GM18508 (cell line): ENCODE results near the gene RGSL1.
"Not testable (repeated sequence)": the region's sequence is repeated elsewhere in the genome, so short reads cannot be mapped to it uniquely, and the experiment has no call there.

Experiments used
- ATAC-seq: cut with Tn5 transposase; IDR thresholded peaks from one replicate; pipeline ENCODE4 v1.9.1; 2021; ENCODE audit warnings: moderate number of reproducible peaks; ENCODE audit not compliant: insufficient read depth, unreplicated experiment

RGSL1 gene

DNA sequence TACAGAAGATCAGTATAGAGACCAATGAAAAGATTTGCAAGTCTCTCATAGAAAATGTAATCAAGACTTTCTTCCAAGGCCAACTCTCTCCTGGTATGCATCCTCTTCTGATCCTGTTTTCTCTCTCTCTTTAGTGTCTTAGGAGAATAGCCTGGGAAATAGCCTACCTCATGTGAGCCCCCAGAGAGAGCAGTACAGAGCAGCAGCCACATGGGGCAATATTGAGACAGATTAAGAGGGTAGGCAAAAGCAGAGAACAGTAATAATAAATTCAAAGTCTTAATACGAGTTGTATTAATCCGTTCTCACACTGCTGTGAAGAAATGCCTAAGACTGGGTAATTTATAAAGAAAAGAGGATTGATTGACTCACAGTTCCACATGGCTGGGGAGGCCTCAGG, 77.7 kb downstream of the RGSL1 start:
- no peak for ATAC-seq

DNA sequence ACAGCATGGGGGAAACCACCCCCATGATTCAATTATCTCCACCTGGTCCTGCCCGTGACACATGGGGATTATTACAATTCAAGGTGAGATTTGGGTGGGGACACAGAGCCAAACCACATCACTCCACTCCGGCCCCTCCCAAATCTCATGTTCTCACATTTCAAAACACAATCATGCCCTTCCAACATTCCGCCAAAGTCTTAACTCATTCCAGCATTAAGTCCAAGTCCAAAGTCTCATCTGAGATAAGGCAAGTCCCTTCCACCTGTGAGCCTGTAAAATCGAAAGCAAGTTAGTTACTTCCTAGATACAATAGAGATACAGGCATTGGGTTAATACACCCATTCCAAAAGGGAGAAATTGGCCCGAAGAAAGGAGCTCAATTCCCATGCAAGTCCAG, 78.3 kb downstream of the RGSL1 start:
- not testable (repeated sequence) for ATAC-seq

DNA sequence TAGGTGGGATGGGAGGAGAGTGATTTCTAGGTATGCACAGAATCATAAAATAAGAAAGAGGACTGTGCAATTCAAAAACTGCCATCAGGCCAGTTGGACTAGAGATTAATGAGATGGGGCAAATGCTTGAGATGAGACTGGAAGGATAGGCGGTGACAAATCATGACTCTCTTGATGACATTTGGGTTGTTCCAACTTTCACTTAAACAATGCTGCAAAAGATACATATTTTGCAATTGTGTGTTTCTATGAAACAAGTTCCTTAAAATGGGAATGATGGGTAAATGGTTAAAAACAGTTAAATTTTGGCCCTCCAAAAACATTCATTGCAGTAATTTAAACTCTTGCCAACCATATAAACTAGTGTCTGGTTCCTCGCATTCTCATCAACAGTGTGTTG, 84.0 kb downstream of the RGSL1 start:
- no peak for ATAC-seq

DNA sequence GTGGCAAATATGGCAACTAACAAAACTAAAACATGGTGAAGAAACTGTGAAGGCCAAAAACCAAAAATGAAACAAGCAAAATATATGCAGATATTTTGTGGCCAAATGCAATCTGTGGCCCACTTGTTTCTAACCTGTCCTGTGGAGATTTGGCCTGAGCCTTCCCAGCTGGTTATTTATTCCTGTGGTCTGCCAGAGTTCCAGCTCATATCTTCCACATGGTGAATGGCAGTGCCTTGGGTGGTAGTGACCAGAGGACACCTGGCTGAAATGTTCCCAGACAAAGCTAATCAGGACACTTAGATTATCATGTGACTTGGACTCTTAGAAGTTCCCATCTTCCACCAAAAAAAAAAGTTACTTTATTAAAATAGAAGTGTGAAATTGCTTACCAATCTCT, 99.4 kb downstream of the RGSL1 start:
- no peak for ATAC-seq

DNA sequence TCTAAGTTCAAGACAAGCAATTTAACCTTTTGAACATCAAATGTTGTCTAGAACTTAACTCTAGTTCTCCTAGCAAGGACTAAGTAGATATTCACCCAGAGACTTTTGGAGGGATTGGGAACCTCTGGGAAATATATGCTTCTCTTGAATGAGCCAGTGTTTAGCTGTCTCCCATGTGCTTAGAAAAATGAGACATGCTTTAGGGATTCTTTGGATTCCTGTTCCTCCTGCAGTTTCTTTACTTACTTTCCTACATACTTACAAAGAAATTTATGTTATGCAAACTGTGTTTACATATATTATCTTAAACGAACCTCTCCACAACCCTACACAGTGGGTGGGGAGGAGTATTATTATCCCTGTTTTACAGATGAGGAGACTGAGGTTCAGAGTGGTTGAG, 99.9 kb downstream of the RGSL1 start:
- ATAC-seq: no peak

DNA sequence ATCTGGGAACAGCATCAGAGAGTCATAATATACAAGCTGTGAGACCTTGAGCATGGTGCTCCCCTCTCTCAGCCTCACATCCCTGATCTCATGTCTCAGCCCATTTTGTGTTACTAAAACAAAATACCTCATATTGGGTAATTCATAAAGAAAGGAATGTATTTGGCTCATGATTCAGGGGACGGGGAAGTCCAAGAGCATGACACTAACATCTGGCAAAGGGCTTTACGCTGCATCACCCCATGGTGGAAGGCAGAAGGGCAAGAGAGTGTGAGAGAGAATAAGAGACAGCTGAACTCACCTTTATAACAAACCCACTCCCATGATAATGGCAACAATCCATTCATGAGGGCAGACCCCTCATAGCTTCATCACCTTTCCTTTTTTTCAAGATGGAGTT, 102.6 kb downstream of the RGSL1 start:
- no peak for ATAC-seq

DNA sequence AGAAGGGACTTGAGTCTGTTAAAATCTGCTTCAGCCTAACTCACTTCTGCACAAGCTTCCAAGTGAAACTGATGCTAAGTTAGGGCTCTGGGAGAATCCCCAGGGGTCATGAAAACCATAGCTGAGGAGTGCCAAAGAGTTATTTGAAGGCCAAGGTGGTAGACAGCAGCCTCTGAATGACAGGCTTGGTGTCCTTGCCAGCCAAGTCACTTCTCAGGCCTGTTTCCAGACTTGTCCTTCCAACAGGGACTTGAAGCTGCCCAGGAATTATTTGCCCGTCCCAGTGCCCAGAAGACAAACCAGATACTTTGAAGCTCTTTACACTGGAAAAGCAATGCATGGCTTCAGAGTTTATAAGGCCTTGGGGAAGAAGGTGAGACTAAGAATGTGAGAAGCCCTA, 105.5 kb downstream of the RGSL1 start:
- ATAC-seq: no peak

DNA sequence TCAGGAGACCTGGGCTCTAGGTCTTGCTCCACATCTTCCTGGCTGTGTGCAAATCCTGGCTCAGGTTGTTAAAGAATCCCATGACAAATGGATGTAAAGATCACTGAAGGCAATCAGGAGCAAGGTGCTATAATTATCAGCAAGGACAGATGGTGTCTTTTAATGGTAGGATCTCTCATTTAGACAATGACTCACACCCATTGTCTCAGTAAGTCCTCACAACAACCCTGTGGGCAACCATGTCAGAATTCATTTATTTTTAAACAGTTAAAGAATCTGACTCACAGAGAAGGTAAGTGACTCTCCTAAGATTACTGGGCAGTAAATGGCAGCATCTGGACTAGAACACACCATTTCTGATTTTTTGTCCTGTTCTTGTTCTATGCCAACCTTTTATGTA, 106.3 kb downstream of the RGSL1 start:
- ATAC-seq: no peak

DNA sequence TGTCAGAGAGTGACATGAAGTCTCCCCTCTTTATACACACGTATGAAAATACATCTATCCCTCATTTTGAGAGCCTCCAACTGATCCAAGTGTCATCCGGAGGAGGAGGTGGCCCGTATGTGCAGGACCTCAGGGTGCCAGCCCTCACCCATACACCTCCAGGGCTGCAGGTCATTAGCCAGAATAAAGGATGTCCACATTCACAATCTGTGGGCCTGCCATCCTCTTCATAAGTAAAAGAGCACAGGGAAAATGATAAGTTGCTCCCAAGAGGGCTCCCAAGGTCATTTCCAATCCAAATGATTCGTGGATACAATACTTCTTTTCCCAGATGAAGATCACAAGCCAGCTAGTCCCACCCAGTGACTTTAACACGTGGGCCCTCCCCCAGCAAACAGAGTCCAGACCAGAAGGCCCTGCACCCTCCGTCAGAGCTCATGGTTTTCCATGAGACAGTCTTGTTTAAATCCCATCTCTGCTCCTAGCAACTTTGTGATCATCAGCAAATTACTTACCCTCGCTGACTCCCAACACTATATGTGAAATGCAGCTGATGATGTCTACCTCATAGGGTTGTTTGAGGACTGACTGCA, 110.5 kb downstream of the RGSL1 start:
- ATAC-seq: no peak

DNA sequence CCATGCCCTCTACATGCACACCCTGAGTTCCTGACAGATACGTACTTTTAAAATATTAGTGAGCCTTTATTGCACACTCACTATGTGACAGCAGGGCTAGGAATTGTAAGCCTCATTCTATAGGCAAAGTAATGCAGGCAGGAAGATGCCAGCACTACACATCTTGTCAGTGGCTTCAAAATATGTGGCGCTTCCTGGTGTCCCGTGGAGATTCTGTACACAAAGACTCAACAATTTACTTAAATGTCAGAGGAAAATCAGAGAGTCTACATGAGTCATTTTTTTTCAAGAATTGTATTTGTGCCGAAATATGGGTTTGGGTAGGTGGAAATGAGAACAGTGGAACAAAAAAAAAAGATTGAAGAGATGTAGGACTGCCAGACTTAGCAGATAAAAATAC, 111.5 kb downstream of the RGSL1 start:
- no peak for ATAC-seq

DNA sequence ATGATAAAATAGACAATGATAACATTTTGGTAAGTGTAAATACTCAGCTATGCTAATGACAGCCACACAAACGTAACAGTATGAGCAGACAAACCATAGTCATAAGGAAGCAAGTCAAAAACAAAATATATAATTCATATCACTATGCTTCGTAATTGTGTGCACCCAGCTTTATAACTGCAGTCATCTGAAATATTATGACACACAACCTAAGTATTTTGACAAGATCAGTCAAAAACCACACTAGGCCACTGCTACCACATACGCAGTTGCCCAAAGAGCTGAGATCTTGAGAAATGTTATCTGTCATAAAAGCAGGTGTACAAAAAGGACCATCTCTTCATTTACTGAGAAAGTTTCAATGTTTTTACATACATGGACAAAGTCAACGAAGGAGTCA, 113.1 kb downstream of the RGSL1 start:
- no peak for ATAC-seq

DNA sequence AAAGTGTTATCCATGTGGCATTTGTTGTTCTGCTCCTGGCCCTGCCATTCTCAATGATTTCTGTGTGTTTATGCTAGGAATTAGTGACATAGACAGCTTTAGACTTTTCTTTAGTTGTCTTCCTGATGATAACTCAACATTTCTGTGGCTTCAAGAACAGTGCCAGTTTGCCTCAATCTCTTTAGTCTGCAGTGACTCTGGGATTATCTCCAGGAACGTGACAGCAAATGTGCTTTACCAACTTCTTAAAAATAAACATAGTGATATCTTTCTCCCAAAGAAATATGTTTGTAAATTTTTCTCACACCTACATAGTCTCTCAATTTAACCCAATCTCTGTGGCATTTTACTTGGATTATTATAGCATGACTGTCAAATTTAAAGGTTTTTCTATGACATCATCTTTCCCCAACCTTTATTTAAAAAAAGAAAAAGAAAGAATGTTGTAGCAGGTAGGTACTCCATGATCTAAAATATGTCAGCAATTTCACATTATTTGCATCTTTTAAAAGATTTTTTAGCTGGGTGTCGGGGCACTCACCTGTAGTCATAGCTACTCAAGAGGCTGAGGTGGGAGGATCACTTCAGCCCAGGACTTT, 114.6 kb downstream of the RGSL1 start:
- ATAC-seq: no peak

DNA sequence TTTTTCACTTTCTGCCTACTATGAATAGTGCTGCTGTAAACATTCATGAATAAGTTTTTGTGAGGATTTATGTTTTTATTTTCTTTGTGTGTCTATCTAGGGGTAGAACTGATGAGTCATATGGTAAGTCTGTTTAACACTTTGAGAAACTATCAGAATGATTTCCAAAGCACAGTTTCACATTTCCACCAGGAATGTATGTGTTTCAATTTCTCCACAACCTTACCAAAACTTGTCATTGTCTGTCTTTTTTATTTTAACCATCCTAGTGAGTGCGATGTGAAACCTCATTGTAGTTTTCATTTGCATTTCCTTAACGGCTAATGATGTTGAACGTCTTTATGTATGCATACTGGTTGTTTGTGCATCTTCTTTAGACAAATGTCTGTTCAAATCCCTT, 115.6 kb downstream of the RGSL1 start:
- no peak for ATAC-seq

DNA sequence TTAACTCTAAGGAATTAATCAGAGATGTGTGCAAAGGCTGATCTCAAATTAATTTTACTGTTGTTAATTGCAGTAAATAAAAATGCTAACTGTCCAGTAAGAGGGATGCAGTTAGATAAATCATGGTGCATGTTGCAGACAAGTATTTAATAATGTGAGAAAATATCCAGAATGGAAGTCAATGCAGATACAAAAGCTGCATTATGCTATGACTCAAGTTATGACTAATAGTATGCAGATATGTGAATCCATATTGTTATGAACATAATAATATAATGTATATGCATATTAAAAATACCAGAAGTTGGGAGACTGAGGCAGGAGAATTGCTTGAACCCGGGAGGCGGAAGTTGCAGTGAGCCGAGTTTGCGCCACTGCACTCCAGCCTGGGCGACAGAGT, 117.7 kb downstream of the RGSL1 start:
- no peak for ATAC-seq

DNA sequence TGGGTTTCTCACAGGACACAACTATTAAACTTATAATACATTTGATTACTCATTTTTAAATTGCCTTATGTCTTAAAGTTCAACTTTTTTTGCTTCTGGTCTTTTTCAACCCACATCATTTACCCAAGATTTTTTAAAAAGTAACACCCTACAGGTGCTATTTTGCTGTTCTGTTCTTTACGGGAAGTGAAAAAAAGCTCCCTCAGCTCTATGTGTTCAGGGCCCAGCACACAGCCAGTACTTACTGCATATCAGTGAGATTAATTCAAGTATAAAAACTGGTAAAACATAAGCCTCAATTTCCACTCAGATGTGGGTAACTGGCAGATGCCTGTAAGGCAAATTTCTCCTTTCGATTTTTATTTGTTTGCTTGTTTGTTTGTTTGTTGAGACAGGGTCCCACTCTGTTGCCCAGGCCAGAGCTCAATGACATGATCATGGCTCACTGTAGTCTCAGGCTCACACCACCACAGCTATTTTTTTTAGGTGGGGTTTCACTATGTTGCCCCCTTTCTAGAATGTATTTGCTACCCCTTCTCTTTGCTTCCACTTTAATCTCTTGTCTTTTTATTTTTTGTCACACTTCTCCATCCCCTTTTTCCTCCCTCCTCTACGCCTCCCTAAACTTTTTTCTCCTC, 118.8 kb downstream of the RGSL1 start:
- no peak for ATAC-seq

DNA sequence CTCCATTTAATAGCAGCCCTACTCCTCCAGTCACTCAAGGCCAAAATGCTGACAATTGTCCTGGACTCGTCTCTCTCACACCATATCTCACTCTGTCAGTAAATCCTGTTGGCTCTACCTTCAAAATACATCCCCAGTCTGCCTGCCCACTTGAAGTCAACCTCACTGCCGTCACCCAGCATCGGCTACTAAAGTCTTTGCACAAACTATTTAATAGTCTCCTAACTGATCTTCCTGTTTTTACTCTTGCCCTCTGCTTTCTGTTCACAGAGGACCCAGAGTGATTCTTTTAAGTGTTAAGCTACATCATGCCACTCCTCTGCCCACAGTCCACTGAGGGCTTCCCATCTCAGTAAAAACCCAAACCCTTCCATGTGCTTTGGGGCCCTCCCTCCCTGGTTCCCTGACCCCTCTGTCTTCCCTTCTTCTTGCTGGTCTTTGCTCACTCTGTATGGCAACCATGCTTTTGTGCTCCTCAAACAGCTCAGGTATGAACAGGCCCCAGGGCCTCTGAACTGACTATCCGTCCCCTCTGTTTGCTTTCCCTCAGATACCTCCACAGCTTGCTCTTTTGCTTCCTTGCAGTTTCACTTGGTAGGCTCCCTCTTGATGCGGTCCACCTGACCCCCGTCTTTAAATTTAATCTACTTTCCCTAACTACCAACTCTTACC, 120.1 kb downstream of the RGSL1 start:
- no peak for ATAC-seq

DNA sequence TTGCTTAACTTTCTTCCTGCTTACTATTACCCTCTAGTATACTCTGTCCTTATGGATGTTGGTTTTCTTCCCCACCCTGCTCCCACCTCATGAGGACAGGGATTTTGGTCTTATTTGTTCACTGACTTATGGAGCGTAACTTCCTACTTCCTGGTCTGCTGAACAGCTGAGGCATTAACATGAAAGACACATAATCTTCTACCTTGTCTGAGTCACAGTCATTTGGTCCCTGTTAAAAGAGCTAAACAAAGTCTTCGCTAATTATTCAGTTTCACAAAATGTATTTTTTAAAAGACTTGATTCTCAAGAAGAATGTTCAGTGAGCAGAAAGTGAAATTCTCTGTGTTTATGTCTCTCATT, 120.6 kb downstream of the RGSL1 start:
- no peak for ATAC-seq

DNA sequence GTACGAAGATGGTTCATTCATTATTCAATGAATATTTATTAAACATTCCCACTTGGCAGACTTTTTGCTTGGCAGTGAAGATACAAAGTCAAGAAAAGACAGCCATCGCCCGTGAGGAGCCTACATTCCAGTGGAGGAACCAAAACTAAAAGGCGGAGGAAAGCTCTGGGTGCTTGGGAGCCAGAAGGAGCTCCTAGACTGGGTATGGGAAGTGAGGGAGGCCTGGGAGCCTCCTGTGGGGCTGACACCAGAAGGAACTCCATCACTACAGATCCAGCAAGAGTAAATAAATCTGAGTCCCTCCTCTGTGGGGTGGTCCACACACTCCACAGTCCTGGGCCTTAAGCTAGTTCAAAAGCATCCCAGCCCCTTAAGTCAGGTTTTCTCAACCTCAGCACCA, 124.2 kb downstream of the RGSL1 start:
- ATAC-seq: no peak

DNA sequence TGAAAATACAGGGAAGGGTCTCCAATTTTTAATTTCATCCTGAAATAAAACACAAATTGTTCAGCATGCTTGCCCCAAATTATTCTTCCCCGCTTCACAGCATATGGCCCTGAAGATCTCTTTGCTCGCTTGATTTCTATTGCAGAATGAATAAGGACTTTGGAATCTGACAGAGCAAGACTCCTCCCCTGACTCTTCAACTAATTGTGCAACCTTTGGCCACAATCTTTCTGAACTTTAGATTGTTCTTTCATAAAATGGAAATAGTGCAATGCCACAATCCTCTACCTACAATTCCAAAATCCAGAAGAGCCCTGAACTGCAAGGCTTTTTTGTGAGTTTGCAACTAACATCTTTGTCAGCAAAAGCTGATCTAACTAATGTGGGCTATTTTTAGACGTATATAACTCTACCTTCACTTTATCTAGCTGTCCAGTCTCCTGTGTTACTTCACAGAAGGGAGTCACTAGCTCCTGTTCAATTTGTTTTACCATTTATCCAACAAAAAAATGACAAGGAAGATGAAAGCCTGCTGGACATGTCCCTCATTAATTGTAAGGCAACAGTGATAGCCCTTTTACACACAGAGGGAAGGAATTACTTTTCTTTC, 125.7 kb downstream of the RGSL1 start:
- ATAC-seq: no peak

DNA sequence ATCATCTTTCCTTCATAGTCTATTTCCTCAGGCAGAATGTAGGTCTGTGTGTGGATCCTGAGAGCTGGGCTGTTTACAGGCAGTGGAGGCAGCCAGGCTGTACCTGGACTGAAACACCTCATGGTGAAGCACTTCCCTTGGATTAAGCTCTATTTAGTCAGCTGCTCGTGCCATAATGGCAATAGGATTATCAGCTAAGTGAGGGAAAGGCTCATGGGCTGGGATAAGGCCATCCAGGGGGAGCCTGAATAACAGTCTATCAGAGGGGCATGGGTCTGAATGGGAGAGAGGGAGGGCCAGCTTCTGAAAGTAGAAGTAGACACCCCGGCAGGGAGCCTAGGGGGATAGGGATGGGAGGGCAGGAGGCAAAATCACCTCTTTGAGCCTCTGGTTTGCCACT, 130.8 kb downstream of the RGSL1 start:
- no peak for ATAC-seq

DNA sequence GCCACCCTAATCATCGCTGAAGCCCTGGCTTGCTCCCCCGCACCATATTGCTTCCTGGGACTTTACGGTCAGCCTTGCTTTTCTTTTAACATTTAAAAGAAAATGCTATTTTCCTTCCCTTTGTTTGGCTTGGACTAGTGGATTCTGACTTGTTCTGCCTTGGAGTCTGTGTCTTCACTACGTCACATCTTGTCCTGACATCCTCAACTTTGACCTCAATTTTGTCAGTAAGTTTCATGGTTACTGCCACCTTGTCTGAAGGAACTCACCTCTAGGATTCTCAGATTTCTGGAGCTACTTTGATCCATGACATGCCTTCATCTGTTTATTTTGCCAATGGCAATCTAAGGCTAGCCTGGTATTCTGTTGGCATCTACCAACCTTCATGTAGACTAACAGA, 134.8 kb downstream of the RGSL1 start:
- no peak for ATAC-seq
